ENCODE data around the gene HADHB.

HADHB gene

GRCh38 chr2:26244309-26245230, at the start of gene HADHB, which contains the start of gene HADHA:
HADHB (plus strand) TSS chr2:26244939; CDS start chr2:26254255, 9,316 bp downstream.
HADHA (minus strand) TSS chr2:26244632; CDS start chr2:26244596, 36 bp downstream.
- peak; percentile 89 to 94 for DNase-seq

- no peak for DNase-seq
Observed at GRCh38 chr2:26195040-26195984, 49.4 kb upstream of the HADHB start.

GRCh38 chr2:26196683-26197418, 47.9 kb upstream of the HADHB start:
- DNase-seq: peak; percentile 45 to 48

- no peak for DNase-seq
Observed at GRCh38 chr2:26197516-26197915, 47.2 kb upstream of the HADHB start.

- no peak for DNase-seq
Observed at GRCh38 chr2:26202981-26203490, 41.7 kb upstream of the HADHB start.

GRCh38 chr2:26203906-26204305, 40.8 kb upstream of the HADHB start:
- no peak for DNase-seq

GRCh38 chr2:26212011-26212410, 32.7 kb upstream of the HADHB start:
- no peak for DNase-seq

- DNase-seq: no peak
Observed at GRCh38 chr2:26214759-26215158, 30.0 kb upstream of the HADHB start.

- DNase-seq: no peak
Observed at GRCh38 chr2:26215833-26216232, 28.9 kb upstream of the HADHB start.

- no peak for DNase-seq
Observed at GRCh38 chr2:26216587-26216986, 28.2 kb upstream of the HADHB start.

- DNase-seq: no peak
Observed at GRCh38 chr2:26217720-26218119, 27.0 kb upstream of the HADHB start.

GRCh38 chr2:26223018-26223417, 21.7 kb upstream of the HADHB start:
- DNase-seq: no peak

GRCh38 chr2:26224095-26224494, 20.6 kb upstream of the HADHB start:
- no peak for DNase-seq

- DNase-seq: no peak
Observed at GRCh38 chr2:26229595-26229994, 15.1 kb upstream of the HADHB start.

- no peak for DNase-seq
Observed at GRCh38 chr2:26230806-26231205, 13.9 kb upstream of the HADHB start.

GRCh38 chr2:26235089-26235488, 9.7 kb upstream of the HADHB start:
- no peak for DNase-seq

GRCh38 chr2:26237868-26238267, 6.9 kb upstream of the HADHB start:
- DNase-seq: no peak

GRCh38 chr2:26238311-26238958, 6.3 kb upstream of the HADHB start:
- DNase-seq: no peak

- DNase-seq: no peak
Observed at GRCh38 chr2:26241928-26242436, 2.8 kb upstream of the HADHB start.

- peak; percentile 13 to 47 for DNase-seq
Observed at GRCh38 chr2:26243470-26244308, 1.1 kb upstream of the HADHB start.
